Transverse colon (tissue), 4 donors: ENCODE data around the gene PLA2G5. TPM values are rescaled to one million over a fixed set of nuclear protein-coding genes. Genes with fewer than 3 reads are reported as not detected.

Source experiments
- DNase-seq: peaks from one replicate; pipeline ENCODE4 v3.0.0-alpha.2; 2019
- H3K27ac ChIP-seq, 4 donors: fragments of 200-600 bp; sonication (generic); 2 replicates each; pipeline ENCODE4 v1.5.1; 2016 to 2018; ENCODE audit warnings: inconsistent platforms in 4 of 4
- H3K27me3 ChIP-seq: fragments of 200-600 bp; sonication (generic); 2 replicates; pipeline ENCODE4 v1.5.1; 2017; ENCODE audit warnings: inconsistent platforms
- H3K36me3 ChIP-seq, 4 donors: fragments of 200-600 bp; sonication (generic); 2 replicates each; pipeline ENCODE4 v1.5.1; 2017 to 2019; ENCODE audit warnings: inconsistent platforms in 4 of 4
- H3K4me1 ChIP-seq, 4 donors: fragments of 200-600 bp; sonication (generic); 2 replicates each; pipeline ENCODE4 v1.5.1; 2017 to 2020; ENCODE audit warnings: inconsistent platforms in 4 of 4
- H3K4me3 ChIP-seq, 4 donors: fragments of 200-600 bp; sonication (generic); 1 replicate in 1 of 4; 2 replicates in 3 of 4; pipeline versions ENCODE4 v1.5.1 to v1.6.1; 2017 to 2019; ENCODE audit warnings: inconsistent platforms in 4 of 4
- H3K9me3 ChIP-seq, 2 donors: fragments of 200-600 bp; sonication (generic); 2 replicates each; pipeline ENCODE4 v1.5.1; 2017 to 2019; ENCODE audit warnings: inconsistent platforms in 2 of 2
- EP300 ChIP-seq: sonication (generic); formaldehyde crosslinking; IDR thresholded peaks from one replicate; pipeline ENCODE4 v1.6.1; 2017; ENCODE audit warnings: antibody characterized with exemption, low read depth
- POLR2A ChIP-seq: fragments of 450-650 bp; IDR thresholded peaks from one replicate; pipeline ENCODE4 v1.6.1; 2016; ENCODE audit warnings: antibody characterized with exemption, mild to moderate bottlenecking, moderate library complexity
- POLR2AphosphoS5 ChIP-seq, 3 donors: sonication (generic); formaldehyde crosslinking; IDR thresholded peaks; one replicate each; pipeline ENCODE4 v1.6.1; 2016; ENCODE audit warnings: antibody characterized with exemption in 3 of 3
- WGBS, 2 donors: methylation state at CpG; one replicate each; pipeline ENCODE4 v1.1.5; 2018; ENCODE audit warnings: low coverage in 1 of 2; 5-methylcytosine and 5-hydroxymethylcytosine counted together
- in situ Hi-C, 4 donors: fragments of 200-750 bp; cut with MboI; loops; one replicate each; pipeline versions ENCODE4 v1.15.0 to v1.15.1; 2017; ENCODE audit warnings: low sequenced_read_pairs in 3 of 4, low pct_ligation_motif_present in 1 of 4, low pct_unique_long_range_greater_than_20kb in 1 of 4
- intact Hi-C: fragments of 100-400 bp; cut with DNase I; formaldehyde crosslinking; loops from one replicate; pipeline ENCODE4 v1.15.1; 2023; ENCODE audit warnings: low total_unique reads
- total RNA-seq, 4 donors: library from RNA; depleted of rRNA; stranded (reverse); fragments of >200 nt; gene quantifications; one replicate each; pipeline ENCODE4 v1.1.0, GENCODE V29; 2016
- TF ChIP-seq, protein P1 (sequence below), 5 experiments: fragments of 200-600 bp in 3 of 5; fragments of 450-650 bp in 2 of 5; sonication (generic) in 3 of 5; IDR thresholded peaks; 1 replicate in 2 of 5; 2 replicates in 3 of 5; pipeline ENCODE4 v1.5.1; 2016 to 2017; ENCODE audit warnings: antibody characterized with exemption in 5 of 5, inconsistent platforms in 3 of 5, mild to moderate bottlenecking in 2 of 5, moderate library complexity in 1 of 5

Gene PLA2G5
- total RNA-seq, 4 donors from 2014 or later, result 0.60 to 3.1 (median 2.9) TPM; not detected in 1

DNA sequence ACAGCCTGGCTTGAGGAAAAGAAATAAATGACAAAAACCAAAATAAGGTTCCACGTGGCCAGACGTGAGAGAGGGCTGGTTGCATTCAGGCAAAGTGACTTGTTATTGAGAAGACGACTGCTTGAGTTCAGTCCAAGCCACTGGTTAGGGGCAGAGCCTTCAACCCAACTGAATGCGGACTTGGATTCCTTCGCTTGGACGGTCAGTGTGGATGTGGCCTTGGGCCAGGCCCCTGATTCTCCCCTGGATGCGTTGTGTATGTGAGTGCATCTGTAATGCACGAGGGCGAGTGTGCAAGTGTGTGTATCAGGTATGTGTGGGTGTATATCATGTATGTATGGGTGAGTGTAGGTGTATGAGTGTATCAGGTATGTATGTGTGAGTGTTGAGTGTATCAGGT is 71.0 kb downstream of the PLA2G5 start:
- H3K4me1 ChIP-seq, result no peaks in the 10 kb centered on the region
- intact Hi-C loops, result no loop called here
- H3K9me3 ChIP-seq, result no peaks in the 10 kb centered on the region
- WGBS, 2 donors, result 81 to 85% methylated on average over 8 to 9 of the region's 9 CpGs
- H3K27ac ChIP-seq, result no peak overlapping the region
- in situ Hi-C loops, result no loop called here
- DNase-seq, result no peak
- no peaks in the 10 kb centered on the region for H3K27me3 ChIP-seq
- H3K4me3 ChIP-seq, result no peak overlapping the region
- H3K36me3 ChIP-seq, result no peaks in the 10 kb centered on the region
- no peak for TF ChIP-seq EP300
- TF ChIP-seq, protein P1, sequence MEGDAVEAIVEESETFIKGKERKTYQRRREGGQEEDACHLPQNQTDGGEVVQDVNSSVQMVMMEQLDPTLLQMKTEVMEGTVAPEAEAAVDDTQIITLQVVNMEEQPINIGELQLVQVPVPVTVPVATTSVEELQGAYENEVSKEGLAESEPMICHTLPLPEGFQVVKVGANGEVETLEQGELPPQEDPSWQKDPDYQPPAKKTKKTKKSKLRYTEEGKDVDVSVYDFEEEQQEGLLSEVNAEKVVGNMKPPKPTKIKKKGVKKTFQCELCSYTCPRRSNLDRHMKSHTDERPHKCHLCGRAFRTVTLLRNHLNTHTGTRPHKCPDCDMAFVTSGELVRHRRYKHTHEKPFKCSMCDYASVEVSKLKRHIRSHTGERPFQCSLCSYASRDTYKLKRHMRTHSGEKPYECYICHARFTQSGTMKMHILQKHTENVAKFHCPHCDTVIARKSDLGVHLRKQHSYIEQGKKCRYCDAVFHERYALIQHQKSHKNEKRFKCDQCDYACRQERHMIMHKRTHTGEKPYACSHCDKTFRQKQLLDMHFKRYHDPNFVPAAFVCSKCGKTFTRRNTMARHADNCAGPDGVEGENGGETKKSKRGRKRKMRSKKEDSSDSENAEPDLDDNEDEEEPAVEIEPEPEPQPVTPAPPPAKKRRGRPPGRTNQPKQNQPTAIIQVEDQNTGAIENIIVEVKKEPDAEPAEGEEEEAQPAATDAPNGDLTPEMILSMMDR (IDR thresholded peaks at IDR 0.05), result no peak
- TF ChIP-seq POLR2AphosphoS5 (IDR thresholded peaks at IDR 0.05), result no peak
- no peak for TF ChIP-seq POLR2A

DNA sequence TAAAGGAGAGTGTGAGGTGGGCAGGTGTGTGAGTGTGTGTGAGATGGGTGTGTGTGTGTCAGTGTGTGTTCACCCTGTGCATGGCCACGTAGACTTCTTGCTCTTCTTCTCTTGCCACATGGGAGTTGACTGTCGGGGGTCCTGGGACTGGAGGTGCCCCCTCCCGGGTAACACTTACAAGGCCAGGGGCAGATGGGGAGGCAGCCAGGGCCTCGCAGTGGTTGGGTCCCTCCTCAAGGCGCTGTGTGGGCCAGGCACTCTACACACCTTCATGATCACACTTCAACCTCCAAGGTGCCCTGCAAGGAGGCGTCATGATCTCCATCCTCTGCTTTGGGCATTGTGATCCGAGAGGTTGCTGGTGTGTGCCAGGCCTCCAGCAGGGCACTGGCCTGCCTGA is 71.5 kb downstream of the PLA2G5 start:
- WGBS, 2 donors, result 86% methylated on average over 7 of the region's 7 CpGs; no CpG with 5 or more reads in 1 of the 2 donors
- no peaks in the 10 kb centered on the region for H3K36me3 ChIP-seq
- TF ChIP-seq EP300, result no peak
- TF ChIP-seq, protein P1 (IDR thresholded peaks at IDR 0.05), result no peak
- no peak for TF ChIP-seq POLR2AphosphoS5 (IDR thresholded peaks at IDR 0.05)
- no peak for TF ChIP-seq POLR2A
- H3K9me3 ChIP-seq, result no peaks in the 10 kb centered on the region
- no peaks in the 10 kb centered on the region for H3K27me3 ChIP-seq
- H3K4me3 ChIP-seq, result no peak overlapping the region
- intact Hi-C loops (no loop called here), in situ Hi-C loops (no loop called here)
- no peaks in the 10 kb centered on the region for H3K4me1 ChIP-seq
- DNase-seq, result no peak
- no peak overlapping the region for H3K27ac ChIP-seq

Other genes with a start within 250 kb of the PLA2G5 start
- 10 to 100 TPM in 2 of 4 donors, 1 to 10 TPM in 2; 5.9 to 10.8 (median 9.9) TPM for gene OTUD3, start 187.8 kb upstream of the PLA2G5 start, total RNA-seq
- not detected for gene PLA2G2E, start 146.6 kb upstream of the PLA2G5 start, total RNA-seq
- 100 to 1,000 TPM in 1 of 4 donors, 10 to 100 TPM in 3; 14.9 to 154 (median 60.9) TPM for gene PLA2G2A, start 90.6 kb upstream of the PLA2G5 start, total RNA-seq
- gene PLA2G2D, start 49.3 kb downstream of the PLA2G5 start, total RNA-seq, result under 1 TPM in 1 of 4 donors, not detected in 3; 0.16 TPM
- gene PLA2G2F, start 69.1 kb downstream of the PLA2G5 start, total RNA-seq, result under 1 TPM in 1 of 4 donors, not detected in 3; 0.32 TPM
- 10 to 100 TPM in 1 of 4 donors, 1 to 10 TPM in 3; 4.3 to 15.3 (median 5.8) TPM for gene UBXN10, start 115.9 kb downstream of the PLA2G5 start, total RNA-seq
- 1 to 10 TPM in 1 of 4 donors, under 1 TPM in 2, not detected in 1; 0.14 to 4.1 (median 0.16) TPM for gene PLA2G2C, start 116.3 kb downstream of the PLA2G5 start, total RNA-seq
- not detected for gene VWA5B1, start 220.7 kb downstream of the PLA2G5 start, total RNA-seq